ENCODE data around the gene GEMIN4.

DNA sequence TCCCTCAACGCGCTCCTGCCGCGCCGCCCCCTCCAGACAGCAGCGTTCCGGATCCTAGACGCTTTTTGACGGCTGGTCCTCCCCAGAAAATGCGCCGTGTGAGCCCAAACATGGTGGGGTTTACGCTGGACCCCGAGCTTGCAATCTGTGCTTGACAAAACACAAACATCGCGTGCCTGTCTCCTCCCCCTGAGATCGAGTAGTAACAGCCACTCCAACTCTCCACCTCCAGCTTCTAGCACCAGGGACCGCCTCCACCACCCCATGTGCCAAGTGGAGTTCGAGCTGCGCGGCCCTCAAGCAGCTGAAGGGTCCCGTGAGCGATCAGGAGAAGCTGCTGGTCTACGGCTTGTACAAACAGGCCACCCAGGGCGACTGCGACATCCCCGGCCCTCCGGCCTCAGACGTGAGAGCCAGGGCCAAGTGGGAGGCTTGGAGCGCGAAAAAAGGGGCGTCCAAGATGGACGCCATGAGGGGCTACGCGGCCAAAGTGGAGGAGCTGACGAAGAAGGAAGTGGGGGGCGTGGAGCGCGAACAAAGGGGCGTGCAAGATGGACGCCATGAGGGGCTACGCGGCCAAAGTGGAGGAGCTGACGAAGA is 656 bp upstream of the GEMIN4 start:
- TF ChIP-seq, protein P1, sequence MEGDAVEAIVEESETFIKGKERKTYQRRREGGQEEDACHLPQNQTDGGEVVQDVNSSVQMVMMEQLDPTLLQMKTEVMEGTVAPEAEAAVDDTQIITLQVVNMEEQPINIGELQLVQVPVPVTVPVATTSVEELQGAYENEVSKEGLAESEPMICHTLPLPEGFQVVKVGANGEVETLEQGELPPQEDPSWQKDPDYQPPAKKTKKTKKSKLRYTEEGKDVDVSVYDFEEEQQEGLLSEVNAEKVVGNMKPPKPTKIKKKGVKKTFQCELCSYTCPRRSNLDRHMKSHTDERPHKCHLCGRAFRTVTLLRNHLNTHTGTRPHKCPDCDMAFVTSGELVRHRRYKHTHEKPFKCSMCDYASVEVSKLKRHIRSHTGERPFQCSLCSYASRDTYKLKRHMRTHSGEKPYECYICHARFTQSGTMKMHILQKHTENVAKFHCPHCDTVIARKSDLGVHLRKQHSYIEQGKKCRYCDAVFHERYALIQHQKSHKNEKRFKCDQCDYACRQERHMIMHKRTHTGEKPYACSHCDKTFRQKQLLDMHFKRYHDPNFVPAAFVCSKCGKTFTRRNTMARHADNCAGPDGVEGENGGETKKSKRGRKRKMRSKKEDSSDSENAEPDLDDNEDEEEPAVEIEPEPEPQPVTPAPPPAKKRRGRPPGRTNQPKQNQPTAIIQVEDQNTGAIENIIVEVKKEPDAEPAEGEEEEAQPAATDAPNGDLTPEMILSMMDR (conservative IDR thresholded peaks at IDR 0.05; ENCODE audit: low read length): no peak
- TF ChIP-seq EZH2phosphoT487 (IDR thresholded peaks at IDR 0.05; ENCODE audit: borderline replicate concordance, low read depth, low read length): no peak
